H1 (cell line): ENCODE results near the gene B9D1.

Experiments used
- CEBPB ChIP-seq: IDR thresholded peaks from 2 replicates; pipeline ENCODE4 v1.6.1; 2012; ENCODE audit warnings: low read depth, low read length
- CTCF ChIP-seq, 3 experiments: IDR thresholded peaks; 1 replicate in 2 of 3; 2 replicates in 1 of 3; pipeline versions ENCODE4 v1.5.1 to v1.6.1; 2011; ENCODE audit warnings: low read length in 3 of 3, mild to moderate bottlenecking in 3 of 3, inconsistent platforms in 2 of 3, low read depth in 1 of 3, moderate library complexity in 1 of 3; ENCODE audit not compliant: insufficient read depth in 1 of 3; ENCODE audit errors: control extremely low read depth in 1 of 3
- EZH2 ChIP-seq: fragments of 200-600 bp; sonication (generic); IDR thresholded peaks from 2 replicates; pipeline ENCODE4 v1.7.1; 2012; ENCODE audit warnings: low read depth, mild to moderate bottlenecking, moderate library complexity, low read length, inconsistent platforms; ENCODE audit not compliant: severe bottlenecking
- SIX5 ChIP-seq: IDR thresholded peaks from 2 replicates; pipeline ENCODE4 v1.6.1; 2011; ENCODE audit warnings: mild to moderate bottlenecking, low read depth, low read length
- YY1 ChIP-seq: IDR thresholded peaks from 2 replicates; pipeline ENCODE4 v1.6.1; 2011; ENCODE audit warnings: low read depth, mild to moderate bottlenecking, low read length
- TF ChIP-seq, protein P1 (sequence below): IDR thresholded peaks from 2 replicates; pipeline ENCODE4 v1.6.1; 2011; ENCODE audit warnings: low read length, improper control_type of control experiment
- TF ChIP-seq, protein P2 (sequence below): IDR thresholded peaks from 2 replicates; pipeline ENCODE4 v1.6.1; 2012; ENCODE audit warnings: inconsistent platforms

DNA sequence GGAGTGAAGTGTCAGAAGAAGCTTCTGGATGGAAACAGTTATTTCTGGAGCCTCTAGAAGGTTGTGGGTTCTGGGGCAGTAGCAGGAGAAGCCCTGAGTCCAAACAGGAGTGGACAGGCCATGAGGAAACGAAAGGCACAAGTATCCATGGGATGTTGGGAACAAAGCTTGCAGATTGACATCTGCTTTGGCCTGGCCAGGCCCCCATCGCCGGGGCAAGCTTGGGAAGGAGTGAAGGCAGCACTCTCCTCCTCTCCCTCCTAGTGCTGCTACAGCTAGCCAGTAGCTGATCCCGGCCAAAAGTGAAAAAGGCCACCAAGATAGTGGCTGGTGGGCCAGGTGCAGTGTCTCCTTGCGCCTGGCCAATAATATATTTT lies 40.4 kb downstream of the B9D1 start:
- TF ChIP-seq CTCF (IDR thresholded peaks at IDR 0.05; ENCODE audit: control extremely low read depth in 1 of 3, insufficient read depth in 1 of 3, low read depth in 1 of 3, low read length in 3 of 3) (no peak), EZH2 (no peak), YY1 (no peak), SIX5 (no peak), CEBPB (no peak)
- TF ChIP-seq, protein P1, sequence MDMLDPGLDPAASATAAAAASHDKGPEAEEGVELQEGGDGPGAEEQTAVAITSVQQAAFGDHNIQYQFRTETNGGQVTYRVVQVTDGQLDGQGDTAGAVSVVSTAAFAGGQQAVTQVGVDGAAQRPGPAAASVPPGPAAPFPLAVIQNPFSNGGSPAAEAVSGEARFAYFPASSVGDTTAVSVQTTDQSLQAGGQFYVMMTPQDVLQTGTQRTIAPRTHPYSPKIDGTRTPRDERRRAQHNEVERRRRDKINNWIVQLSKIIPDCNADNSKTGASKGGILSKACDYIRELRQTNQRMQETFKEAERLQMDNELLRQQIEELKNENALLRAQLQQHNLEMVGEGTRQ: no peak
- TF ChIP-seq, protein P2, sequence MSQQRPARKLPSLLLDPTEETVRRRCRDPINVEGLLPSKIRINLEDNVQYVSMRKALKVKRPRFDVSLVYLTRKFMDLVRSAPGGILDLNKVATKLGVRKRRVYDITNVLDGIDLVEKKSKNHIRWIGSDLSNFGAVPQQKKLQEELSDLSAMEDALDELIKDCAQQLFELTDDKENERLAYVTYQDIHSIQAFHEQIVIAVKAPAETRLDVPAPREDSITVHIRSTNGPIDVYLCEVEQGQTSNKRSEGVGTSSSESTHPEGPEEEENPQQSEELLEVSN: no peak
